Fibroblast of the aortic adventitia (primary cell): ENCODE data around the gene GP1BA. TPM values are rescaled to one million over a fixed set of nuclear protein-coding genes. Genes with fewer than 3 reads are reported as not detected.
"Not testable (repeated sequence)": the region's sequence is repeated elsewhere in the genome, so short reads cannot be mapped to it uniquely, and the experiment has no call there.

Experiments
- DNase-seq: peaks from one replicate; pipeline ENCODE4 v3.0.0-alpha.2; 2010; ENCODE audit warnings: low read depth
- H3K4me3 ChIP-seq: 2 replicates; pipeline ENCODE4 v1.5.1; 2011; ENCODE audit warnings: low read depth, mild to moderate bottlenecking, control low read depth, low read length, moderate library complexity
- total RNA-seq: library from RNA; depleted of rRNA; stranded (reverse); fragments of >200 nt; gene quantifications from 2 replicates; pipeline ENCODE4 v1.2.3, GENCODE V29; 2012; ENCODE audit warnings: low replicate concordance
- TF ChIP-seq, protein P1 (sequence below): IDR thresholded peaks from 2 replicates; pipeline ENCODE4 v1.5.1; 2011; ENCODE audit warnings: mild to moderate bottlenecking, low read length, control low read depth, inconsistent platforms; ENCODE audit not compliant: insufficient read depth

Gene GP1BA
- total RNA-seq, 1 donor: not detected

DNA sequence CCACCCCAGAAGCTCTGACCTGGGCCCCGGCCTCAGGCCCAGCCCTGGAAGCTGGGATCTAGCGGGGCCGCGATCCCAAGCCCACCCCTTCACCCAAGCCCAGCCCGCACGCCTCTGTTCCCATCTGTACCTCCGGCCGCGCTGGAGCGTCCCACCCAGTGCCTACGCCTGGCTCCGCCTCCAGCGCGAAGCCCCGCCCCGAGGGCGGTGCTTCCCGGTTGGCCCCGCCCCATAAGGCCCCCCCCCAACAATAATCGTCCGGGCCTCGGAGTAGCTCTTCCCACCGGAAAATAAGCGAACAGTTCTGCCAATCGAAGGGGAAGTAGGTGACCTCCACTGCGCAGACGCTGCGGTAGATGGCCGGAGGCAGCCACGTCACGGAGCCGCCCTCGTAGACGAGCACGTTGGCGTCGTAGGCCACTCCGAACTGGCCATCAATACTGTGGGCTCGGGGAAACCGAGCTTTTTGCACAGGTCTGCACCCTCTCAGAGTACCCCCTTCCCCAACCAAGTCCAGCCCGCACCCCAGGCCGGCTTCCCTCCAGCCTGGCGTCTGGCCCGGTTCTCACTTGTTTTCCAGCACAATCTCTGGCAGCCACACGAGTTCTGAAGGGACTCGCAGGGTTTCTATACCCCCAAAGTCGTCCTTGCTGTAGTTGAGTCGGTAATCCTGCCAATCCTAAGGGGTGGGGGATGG is 30.3 kb upstream of the GP1BA start:
- no peak for DNase-seq
- TF ChIP-seq, protein P1, sequence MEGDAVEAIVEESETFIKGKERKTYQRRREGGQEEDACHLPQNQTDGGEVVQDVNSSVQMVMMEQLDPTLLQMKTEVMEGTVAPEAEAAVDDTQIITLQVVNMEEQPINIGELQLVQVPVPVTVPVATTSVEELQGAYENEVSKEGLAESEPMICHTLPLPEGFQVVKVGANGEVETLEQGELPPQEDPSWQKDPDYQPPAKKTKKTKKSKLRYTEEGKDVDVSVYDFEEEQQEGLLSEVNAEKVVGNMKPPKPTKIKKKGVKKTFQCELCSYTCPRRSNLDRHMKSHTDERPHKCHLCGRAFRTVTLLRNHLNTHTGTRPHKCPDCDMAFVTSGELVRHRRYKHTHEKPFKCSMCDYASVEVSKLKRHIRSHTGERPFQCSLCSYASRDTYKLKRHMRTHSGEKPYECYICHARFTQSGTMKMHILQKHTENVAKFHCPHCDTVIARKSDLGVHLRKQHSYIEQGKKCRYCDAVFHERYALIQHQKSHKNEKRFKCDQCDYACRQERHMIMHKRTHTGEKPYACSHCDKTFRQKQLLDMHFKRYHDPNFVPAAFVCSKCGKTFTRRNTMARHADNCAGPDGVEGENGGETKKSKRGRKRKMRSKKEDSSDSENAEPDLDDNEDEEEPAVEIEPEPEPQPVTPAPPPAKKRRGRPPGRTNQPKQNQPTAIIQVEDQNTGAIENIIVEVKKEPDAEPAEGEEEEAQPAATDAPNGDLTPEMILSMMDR: no peak
- H3K4me3 ChIP-seq: no peak overlapping the region

DNA sequence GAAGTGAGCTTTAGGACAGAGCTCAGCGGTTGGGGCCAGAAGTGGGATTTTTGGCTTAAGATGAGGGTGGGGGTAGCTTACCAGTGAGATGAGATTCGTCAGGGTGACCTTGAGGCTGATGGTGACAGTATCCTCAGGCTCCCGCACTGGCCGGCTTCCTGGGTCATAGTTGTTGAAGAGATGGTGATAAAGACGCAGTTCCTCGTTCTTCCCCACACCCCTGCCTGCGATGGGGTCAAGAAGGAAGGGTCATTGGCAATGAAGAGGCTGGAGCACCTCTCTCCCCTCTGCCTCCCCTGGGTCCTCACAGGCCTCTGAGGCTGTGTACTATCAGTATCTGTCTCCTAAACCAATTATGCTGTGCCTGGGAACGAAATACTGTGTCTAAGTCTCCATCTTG is 29.5 kb upstream of the GP1BA start:
- no peak overlapping the region for H3K4me3 ChIP-seq
- TF ChIP-seq, protein P1: no peak
- DNase-seq: no peak

DNA sequence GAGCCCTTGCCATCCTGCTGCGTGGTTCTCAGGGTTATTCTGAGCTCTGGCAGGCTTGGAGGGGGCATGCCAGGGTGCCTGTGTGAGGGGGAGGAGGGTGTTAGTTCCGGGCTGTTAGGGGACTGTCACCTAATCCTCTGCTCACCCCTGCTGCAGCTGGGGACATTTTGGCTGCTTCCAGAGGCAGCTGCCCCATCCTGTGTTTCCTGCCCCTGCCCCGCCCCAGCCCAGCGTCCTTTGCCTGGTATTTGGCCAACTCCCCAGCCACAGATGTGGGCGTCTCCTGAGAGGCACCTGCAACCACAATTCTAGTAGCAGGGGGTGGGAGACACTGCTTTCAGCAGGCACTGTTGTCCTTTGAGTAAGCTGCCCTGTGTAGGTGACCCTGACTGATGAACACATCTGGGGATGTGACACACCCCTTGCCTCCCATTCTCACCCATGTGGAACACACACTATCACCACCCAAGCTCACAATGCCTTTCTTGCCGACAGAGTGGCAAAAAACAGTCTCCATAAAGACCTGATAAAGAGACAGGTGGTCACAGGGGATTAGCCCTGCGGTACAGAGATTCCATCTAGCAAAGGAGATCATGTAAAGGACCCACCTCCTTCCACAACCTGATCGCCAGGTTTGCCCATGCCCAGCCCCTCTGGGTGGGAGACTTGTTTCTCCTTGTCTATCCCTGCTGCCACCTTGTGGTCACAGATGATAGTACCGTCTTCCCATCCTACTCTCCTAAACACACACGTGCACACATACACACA is 28.8 kb upstream of the GP1BA start, which contains the start of gene CHRNE:
TSS of gene CHRNE (minus strand) at position 48 of the 768 bp plus-strand sequence. CDS start at position 13, 35 bp downstream.
- TF ChIP-seq, protein P1: peak; percentile 83
- peak; percentile 84 for DNase-seq
- H3K4me3 ChIP-seq: no peak within 1 kb of the TSS

DNA sequence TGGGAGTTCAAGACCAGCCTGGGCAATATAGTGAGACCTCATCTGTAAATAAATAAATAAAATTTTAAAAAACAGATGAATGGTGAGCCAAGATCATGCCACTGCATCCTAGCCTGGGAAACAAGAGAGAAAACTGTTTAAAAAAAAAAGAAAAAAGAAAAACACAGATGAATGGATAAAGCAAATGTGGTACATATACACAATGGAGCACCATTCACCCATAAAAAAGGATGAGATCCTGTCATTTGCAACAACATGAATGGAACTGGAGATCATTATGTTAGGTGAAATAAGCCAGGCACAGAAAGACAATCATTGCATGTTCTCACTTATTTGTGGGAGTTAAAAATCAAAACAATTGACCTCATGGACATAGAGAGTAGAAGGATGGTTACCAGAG is 25.4 kb upstream of the GP1BA start:
- not testable (repeated sequence) for DNase-seq, H3K4me3 ChIP-seq

DNA sequence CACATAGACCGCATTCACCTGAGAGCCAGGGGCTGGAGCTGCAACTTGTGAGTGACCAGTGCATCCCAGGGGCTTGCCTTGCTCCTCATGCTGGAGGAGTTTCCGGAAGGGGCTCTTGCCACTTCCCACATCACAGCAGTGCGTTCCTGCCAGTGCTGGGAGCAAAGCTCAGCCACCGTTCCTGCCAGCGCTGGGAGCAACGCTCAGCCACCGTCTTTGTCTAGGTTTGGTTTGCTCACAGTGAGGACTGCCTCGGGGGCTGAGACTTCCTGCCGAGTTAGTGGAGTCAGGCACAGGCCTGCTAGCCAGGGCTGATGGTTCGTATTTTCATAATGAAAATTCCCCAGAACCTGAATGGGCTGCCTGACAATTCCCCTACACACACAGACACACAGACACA is 23.8 kb upstream of the GP1BA start:
- DNase-seq: peak; percentile 18
- no peak overlapping the region for H3K4me3 ChIP-seq
- TF ChIP-seq, protein P1: no peak

DNA sequence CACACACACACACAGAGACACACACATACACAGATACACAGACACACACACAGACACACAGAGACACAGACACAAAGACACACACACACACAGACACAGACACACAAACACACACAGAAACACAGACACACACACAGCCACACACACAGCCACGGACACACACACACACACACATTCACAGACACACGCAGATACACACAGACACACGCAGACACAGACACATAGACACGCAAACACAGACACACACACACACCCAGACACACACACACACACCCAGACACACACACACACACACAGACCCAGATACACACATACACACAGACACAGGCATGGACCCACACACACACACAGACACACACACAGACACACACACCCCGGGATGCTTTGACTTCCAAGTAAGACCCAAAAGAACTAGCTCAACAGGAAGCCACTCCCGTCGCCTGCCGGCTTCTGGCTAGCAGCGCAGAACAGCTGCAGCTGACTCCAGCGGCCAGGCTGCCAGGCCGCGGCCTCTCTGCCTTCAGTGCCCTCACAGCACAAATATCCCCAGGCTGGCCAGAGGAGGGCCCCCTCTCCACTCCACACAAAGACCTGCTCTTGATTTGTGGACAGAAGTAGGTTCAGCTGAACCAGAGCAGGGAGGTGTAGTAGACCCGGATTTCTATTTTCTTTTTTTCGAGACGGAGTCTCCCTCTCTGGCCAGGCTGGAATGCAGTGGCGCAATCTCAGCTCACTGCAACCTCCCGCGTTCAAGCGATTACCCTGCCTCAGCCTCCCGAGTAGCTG is 23.2 kb upstream of the GP1BA start:
- TF ChIP-seq, protein P1: peak; percentile 88
- H3K4me3 ChIP-seq: no peak overlapping the region

DNA sequence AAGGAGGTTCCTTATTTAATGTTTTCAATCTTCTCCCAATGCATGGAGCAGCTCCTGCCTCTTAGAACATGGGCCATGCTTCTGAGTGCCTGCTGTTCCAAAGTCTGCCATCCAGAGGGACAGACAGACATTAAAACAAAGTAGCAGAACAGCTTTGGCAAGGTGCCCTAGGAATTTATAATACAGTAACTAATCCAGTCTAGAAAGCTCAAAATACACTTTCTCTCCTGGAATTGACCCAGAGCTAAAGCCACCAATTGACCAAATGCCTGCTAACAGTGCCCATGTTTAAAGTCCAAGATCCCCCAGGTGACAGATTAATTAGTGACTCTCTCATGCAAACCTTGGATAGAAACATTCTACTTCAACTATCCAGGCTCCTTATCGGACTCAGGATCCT is 18.1 kb upstream of the GP1BA start:
- TF ChIP-seq, protein P1: no peak
- no peak overlapping the region for H3K4me3 ChIP-seq
- DNase-seq: peak; percentile 32

More for the DNA sequence above, 23.2 kb upstream of the GP1BA start:
- peak; percentile 96 for DNase-seq

DNA sequence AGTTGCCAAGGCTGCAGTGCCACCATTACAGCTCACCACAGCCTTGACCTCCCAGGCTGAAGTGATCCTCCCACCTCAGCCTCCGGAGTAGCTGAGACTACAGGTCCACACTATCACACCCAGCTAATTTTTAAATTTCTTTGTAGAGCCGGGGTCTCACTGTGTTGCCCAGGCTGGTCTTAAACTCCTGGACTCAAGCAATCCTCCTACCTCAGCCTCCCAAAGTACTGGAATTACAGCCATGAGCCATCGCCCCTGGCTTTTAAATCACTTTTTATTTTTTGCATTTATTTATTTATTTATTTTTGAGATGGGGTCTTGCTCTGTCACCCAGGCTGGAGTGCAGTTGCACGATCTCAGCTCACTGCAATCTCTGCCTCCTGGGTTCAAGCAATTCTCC is 17.5 kb upstream of the GP1BA start:
- DNase-seq, H3K4me3 ChIP-seq: not testable (repeated sequence)
